Immature natural killer cell (primary cell): ENCODE data around the gene CASKIN1. TPM values are rescaled to one million over a fixed set of nuclear protein-coding genes. Genes with fewer than 3 reads are reported as not detected.
A peak's percentile ranks its signal among the peaks of the same experiment; 100 is the strongest.

Experiments used
- DNase-seq, 3 donors: peaks; one replicate each; pipeline ENCODE4 v3.0.0; 2022; ENCODE audit warnings: mixed read lengths in 1 of 3
- H3K27ac Mint-ChIP-seq, 6 donors: one replicate each; pipeline ENCODE4 v1.8.0; 2020; ENCODE audit warnings: mixed read lengths in 6 of 6, mild to moderate bottlenecking in 5 of 6, inconsistent platforms in 4 of 6, moderate library complexity in 3 of 6
- H3K27me3 Mint-ChIP-seq, 3 donors: one replicate each; pipeline ENCODE4 v1.8.0; 2020 to 2021; ENCODE audit warnings: low read depth in 3 of 3, mild to moderate bottlenecking in 3 of 3, mixed read lengths in 3 of 3, moderate library complexity in 3 of 3, inconsistent platforms in 1 of 3
- H3K36me3 Mint-ChIP-seq, 3 donors: one replicate each; pipeline ENCODE4 v1.8.0; 2020; ENCODE audit warnings: mixed read lengths in 3 of 3, inconsistent platforms in 2 of 3, mild to moderate bottlenecking in 2 of 3
- H3K4me1 Mint-ChIP-seq, 2 donors: one replicate each; pipeline ENCODE4 v1.8.0; 2020; ENCODE audit warnings: inconsistent platforms in 2 of 2, mild to moderate bottlenecking in 2 of 2, mixed read lengths in 2 of 2, moderate library complexity in 1 of 2
- H3K4me3 Mint-ChIP-seq, 5 donors: one replicate each; pipeline ENCODE4 v1.8.0; 2020; ENCODE audit warnings: mild to moderate bottlenecking in 5 of 5, mixed read lengths in 5 of 5, inconsistent platforms in 3 of 5, moderate library complexity in 3 of 5
- H3K9me3 Mint-ChIP-seq, 6 donors: one replicate each; pipeline ENCODE4 v1.8.0; 2020; ENCODE audit warnings: mild to moderate bottlenecking in 6 of 6, mixed read lengths in 6 of 6, inconsistent platforms in 4 of 6, moderate library complexity in 3 of 6
- polyA plus RNA-seq, 3 donors: library from polyadenylated mRNA; unstranded; fragments of 300-500 nt; fragmentation: Illumina TruSeq; gene quantifications; one replicate each; pipeline ENCODE4 v1.2.3, GENCODE V29; 2021

CASKIN1 gene
- polyA plus RNA-seq, 3 donors from 2014 or later, result not detected

DNA sequence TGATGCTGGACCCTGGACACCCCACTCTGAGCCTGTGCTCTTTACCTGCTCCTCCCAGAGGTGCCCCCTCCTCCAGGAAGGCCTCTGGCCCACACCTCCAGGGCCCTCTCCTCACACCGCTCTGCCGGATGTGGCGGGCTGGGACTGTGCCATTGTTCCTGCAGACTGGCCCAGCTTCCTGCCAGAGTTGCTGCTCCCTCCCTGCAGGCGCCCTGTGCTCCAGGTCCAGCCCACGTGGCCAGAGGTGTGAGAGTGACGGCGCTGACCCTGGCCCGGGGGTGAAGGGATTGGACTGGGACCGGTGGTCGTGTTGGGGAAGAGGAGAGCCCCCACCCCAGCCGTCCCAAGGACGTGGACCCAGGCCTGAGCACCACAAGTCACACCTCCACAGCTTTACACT lies 32.7 kb upstream of the CASKIN1 start:
- Mint-ChIP-seq H3K4me3 (no peak overlapping the region), H3K27me3 (peaks cover 0 to 4% (median 3%) of the 10 kb centered on the region in 3 donors), H3K27ac (no peak overlapping the region), H3K9me3 (no peaks in the 10 kb centered on the region), H3K4me1 (peaks cover 14 to 22% of the 10 kb centered on the region in 2 donors), H3K36me3 (peaks cover 0 to 4% (median 0%) of the 10 kb centered on the region in 3 donors)
- no peak for DNase-seq

GRCh38 chr16:2228161-2228824 lies 31.9 kb upstream of the CASKIN1 start:
- DNase-seq, result no peak
- Mint-ChIP-seq H3K36me3 (peaks cover 0 to 4% (median 0%) of the 10 kb centered on the region in 3 donors), H3K4me3 (no peak overlapping the region), H3K9me3 (no peaks in the 10 kb centered on the region), H3K27me3 (peaks cover 0 to 5% (median 5%) of the 10 kb centered on the region in 3 donors), H3K4me1 (peaks cover 17 to 24% of the 10 kb centered on the region in 2 donors), H3K27ac (no peak overlapping the region)

DNA sequence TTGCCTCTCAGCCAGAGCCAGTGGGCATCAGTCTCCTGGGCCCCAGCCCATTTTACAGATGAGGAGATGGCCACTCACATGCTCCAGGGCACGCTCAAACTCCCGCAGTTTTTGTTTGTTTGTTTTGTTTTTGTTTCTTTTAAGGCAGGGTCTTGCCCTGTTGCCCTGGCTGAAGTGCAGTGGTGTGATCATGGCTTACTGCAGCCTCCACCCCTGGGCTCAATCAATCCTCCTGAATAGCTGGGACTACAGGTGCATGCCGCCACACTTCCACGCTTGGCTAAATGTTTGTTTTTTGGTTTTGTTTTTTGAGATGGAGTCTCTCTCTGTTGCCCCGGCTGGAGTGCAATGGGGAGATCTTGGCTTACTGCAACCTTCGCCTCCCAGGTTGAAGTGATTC lies 30.5 kb upstream of the CASKIN1 start:
- no peaks in the 10 kb centered on the region for H3K9me3 Mint-ChIP-seq
- H3K36me3 Mint-ChIP-seq, result peaks cover 0 to 4% (median 0%) of the 10 kb centered on the region in 3 donors
- H3K27ac Mint-ChIP-seq, result no peak overlapping the region
- H3K4me1 Mint-ChIP-seq, result peaks cover 20 to 27% of the 10 kb centered on the region in 2 donors
- no peak for DNase-seq
- H3K4me3 Mint-ChIP-seq, result peak overlapping the region in 1 of 5 donors; percentile 32
- peaks cover 0 to 8% (median 3%) of the 10 kb centered on the region in 3 donors for H3K27me3 Mint-ChIP-seq

GRCh38 chr16:2226245-2226793 lies 29.9 kb upstream of the CASKIN1 start:
- H3K4me3 Mint-ChIP-seq, result peak overlapping the region in 4 of 5 donors; percentile 47 to 56 (median 50)
- peaks cover 20 to 27% of the 10 kb centered on the region in 2 donors for H3K4me1 Mint-ChIP-seq
- H3K36me3 Mint-ChIP-seq, result peaks cover 0 to 4% (median 0%) of the 10 kb centered on the region in 3 donors
- H3K9me3 Mint-ChIP-seq, result no peaks in the 10 kb centered on the region
- no peak for DNase-seq
- peak overlapping the region in 4 of 6 donors; percentile 16 to 77 (median 40) for H3K27ac Mint-ChIP-seq
- H3K27me3 Mint-ChIP-seq, result peaks cover 0 to 8% (median 3%) of the 10 kb centered on the region in 3 donors

DNA sequence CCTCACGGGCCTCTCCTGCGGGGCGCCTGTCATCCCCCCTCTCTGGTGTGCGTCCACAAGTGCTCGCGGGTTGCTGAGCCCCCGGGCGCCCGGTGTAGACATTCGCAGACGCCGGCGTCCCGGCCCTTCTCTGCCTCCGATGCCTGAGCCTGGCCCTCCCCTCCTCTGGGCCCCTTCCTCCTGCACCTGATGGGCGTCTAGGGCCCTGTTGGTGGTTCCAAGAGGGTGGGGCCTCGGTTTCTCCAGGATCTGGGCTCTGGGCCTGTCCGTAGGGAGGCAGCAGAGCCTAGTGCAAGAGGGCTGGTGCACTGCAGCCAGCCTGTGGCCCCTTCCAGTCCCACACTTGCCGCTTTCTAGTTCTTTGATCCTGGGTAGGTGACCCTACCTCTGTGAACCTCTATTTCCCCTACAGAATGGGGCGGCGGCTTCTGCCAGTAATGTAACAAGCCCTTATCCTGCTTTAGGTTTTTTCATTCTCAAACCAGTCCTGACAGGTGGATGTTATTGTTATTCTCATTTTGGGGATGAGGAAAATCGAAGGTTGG lies 27.6 kb upstream of the CASKIN1 start:
- Mint-ChIP-seq H3K4me3 (peak overlapping the region; percentile 74 to 90 (median 78)), H3K9me3 (no peaks in the 10 kb centered on the region), H3K27me3 (peaks cover 0 to 7% (median 3%) of the 10 kb centered on the region in 3 donors), H3K36me3 (no peaks in the 10 kb centered on the region), H3K27ac (peak overlapping the region in 5 of 6 donors; percentile 62 to 83 (median 72)), H3K4me1 (peaks cover 20 to 27% of the 10 kb centered on the region in 2 donors)
- no peak for DNase-seq

DNA sequence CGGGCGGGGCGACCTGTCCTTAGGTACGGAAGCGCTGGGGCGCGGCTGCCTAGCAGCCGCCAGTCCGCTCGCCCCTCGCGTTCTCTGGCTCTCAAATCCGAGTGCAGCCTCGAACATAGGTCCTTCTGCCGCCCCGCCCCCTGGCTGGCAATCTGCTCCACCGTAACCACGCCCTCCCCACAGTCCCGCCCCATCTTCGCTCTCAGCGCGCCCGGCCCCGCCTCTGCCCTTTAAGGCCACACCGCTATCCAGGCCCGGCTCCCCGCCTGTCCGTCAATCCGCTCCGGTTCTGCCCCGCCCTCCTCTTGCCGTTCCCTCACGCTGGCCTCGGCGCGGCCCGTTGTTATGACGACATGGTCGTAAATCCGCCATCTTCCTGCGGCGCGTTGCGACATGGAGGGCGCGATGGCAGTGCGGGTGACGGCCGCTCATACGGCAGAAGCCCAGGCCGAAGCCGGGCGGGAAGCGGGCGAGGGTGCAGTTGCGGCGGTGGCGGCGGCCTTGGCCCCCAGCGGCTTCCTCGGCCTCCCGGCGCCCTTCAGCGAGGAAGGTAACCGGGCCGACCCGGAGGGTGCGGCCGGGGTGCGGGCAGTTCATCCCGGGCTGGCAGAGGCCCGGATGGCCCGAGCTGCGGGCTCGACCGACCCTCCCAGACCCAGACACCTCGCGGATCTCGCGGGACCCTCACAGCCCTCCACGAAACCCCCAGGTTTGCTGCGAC lies 27.0 kb upstream of the CASKIN1 start, which contains the start of gene E4F1:
Gene E4F1 (plus strand): TSS at position 371 of the 721 bp plus-strand sequence. CDS start 23 bp downstream, at position 394.
- peaks cover 0 to 7% (median 3%) of the 10 kb centered on the region in 3 donors for H3K27me3 Mint-ChIP-seq
- no peaks in the 10 kb centered on the region for H3K9me3 Mint-ChIP-seq
- H3K4me1 Mint-ChIP-seq, result peaks cover 20 to 27% of the 10 kb centered on the region in 2 donors
- H3K36me3 Mint-ChIP-seq, result no peaks in the 10 kb centered on the region
- H3K27ac Mint-ChIP-seq, result peak within 1 kb of the TSS; percentile 72 to 91 (median 86)
- H3K4me3 Mint-ChIP-seq, result peak within 1 kb of the TSS; percentile 84 to 92 (median 90)
- DNase-seq, result peak; percentile 99

- H3K9me3 Mint-ChIP-seq, result no peaks in the 10 kb centered on the region
- H3K36me3 Mint-ChIP-seq, result no peaks in the 10 kb centered on the region
- H3K4me3 Mint-ChIP-seq, result peak overlapping the region; percentile 44 to 58 (median 56)
- H3K27me3 Mint-ChIP-seq, result peaks cover 4 to 13% (median 8%) of the 10 kb centered on the region in 3 donors
- peaks cover 13 to 18% of the 10 kb centered on the region in 2 donors for H3K4me1 Mint-ChIP-seq
- DNase-seq, result no peak
- H3K27ac Mint-ChIP-seq, result peak overlapping the region in 1 of 6 donors; percentile 40
Observed at GRCh38 chr16:2216330-2216729, 19.9 kb upstream of the CASKIN1 start.

GRCh38 chr16:2214719-2214968 lies 18.2 kb upstream of the CASKIN1 start, which contains the start of gene PGP:
Gene PGP, minus strand, starts transcription at chr16:2214840. Its CDS starts 63 bp downstream, at chr16:2214777.
- no peak for DNase-seq
- Mint-ChIP-seq H3K4me3 (peak within 1 kb of the TSS; percentile 86 to 92 (median 88)), H3K4me1 (peaks cover 13 to 18% of the 10 kb centered on the region in 2 donors), H3K9me3 (no peaks in the 10 kb centered on the region), H3K36me3 (no peaks in the 10 kb centered on the region), H3K27ac (peak within 1 kb of the TSS; percentile 75 to 91 (median 88)), H3K27me3 (peaks cover 4 to 13% (median 8%) of the 10 kb centered on the region in 3 donors)

DNA sequence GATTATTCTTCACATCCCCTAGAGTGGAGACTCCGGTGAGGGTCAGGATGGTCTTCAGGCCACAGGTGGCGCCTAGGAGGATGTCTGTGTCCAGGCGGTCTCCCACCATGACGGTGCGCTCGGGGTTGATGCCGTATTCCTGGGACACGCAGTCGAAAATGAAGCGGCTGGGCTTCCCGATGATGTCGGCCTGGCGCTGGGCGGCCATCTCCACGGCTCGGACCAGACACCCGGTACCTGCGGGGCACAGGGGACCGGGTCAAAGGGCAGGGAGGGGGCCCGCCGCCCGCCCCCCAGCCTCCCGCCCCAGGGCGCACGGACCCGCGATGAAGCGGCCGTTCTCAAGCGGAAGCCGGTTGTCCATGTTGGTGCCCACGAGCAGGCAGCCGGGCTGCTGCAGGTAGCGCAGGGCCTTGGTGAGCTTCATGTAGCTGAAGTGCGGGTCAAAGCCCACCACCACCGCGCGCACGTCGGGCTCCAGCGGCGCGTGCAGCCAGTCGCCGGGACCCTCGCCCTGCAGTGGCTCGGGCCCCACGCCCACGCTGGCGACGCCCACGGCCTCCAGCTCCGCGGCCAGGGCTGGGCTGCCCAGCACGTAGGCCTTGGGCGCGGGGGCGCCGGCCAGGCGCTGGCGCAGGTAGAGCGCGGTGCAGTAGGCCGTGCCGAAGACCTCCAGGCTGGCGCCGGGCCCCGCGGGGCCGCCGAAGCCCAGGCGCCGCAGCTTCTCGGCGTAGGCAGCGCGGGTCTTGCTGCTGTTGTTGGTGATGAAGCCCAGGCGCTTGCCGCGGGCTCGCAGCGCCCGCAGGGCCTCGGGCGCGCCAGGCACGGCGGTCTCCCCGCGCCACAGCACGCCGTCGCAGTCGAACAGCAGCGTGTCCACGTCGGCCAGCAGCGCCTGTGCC lies 17.7 kb upstream of the CASKIN1 start:
- Mint-ChIP-seq H3K36me3 (no peaks in the 10 kb centered on the region), H3K27me3 (peaks cover 4 to 13% (median 8%) of the 10 kb centered on the region in 3 donors), H3K27ac (peak overlapping the region in 2 of 6 donors; percentile 34 to 42), H3K9me3 (no peaks in the 10 kb centered on the region), H3K4me3 (peak overlapping the region; percentile 70 to 76 (median 74)), H3K4me1 (peaks cover 13 to 18% of the 10 kb centered on the region in 2 donors)
- no peak for DNase-seq

DNA sequence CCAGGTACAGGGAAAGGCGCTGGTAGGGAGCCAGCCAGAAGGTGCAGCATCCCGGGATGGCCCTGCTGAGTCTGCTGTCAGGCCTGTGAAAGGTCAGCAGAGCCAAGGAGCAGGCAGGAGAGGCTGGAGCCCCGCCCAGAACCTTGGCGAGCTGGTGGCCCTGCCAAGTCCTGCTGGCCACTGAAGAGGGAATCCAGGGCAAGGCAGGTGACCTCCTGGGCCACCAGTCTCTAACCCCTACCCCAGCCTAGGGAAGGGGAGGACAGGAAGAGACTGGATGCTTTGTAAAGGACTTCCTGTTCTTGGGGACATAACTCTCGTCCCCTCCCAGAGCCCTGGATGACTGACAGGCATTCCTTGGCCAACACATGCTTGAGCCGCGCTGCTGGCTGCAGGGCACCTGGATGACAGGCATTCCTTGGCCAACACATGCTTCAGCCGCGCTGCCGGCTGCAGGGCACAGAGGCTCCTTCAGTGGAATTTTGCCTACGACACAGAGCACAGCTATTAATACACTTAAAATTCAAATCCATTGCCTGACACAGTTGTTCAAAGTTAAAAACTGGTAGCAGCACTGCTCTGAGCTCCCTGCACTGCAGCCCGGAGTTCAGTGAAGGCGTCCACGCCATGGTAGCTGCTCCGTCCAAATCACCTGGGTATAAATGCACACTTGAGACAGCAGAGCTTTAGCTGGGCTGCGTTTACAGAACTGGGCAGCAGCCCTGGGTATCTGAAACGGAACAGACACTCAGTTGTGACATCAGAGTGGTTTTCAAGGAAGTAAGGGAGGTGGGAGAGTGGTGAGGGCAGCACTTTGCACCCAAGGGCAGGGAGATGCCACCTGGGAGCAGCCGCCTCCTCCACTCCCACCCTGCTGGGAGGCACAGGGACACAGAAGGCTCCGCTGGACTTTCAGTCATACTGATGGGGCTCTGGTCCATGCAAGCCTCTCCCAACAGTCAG lies 16.2 kb upstream of the CASKIN1 start:
- H3K36me3 Mint-ChIP-seq, result peaks cover 0 to 2% (median 0%) of the 10 kb centered on the region in 3 donors
- H3K4me3 Mint-ChIP-seq, result peak overlapping the region; percentile 70 to 76 (median 74)
- H3K27ac Mint-ChIP-seq, result peak overlapping the region in 1 of 6 donors; percentile 71
- peaks cover 15 to 19% of the 10 kb centered on the region in 2 donors for H3K4me1 Mint-ChIP-seq
- H3K27me3 Mint-ChIP-seq, result peaks cover 4 to 13% (median 8%) of the 10 kb centered on the region in 3 donors
- DNase-seq, result no peak
- H3K9me3 Mint-ChIP-seq, result no peaks in the 10 kb centered on the region

DNA sequence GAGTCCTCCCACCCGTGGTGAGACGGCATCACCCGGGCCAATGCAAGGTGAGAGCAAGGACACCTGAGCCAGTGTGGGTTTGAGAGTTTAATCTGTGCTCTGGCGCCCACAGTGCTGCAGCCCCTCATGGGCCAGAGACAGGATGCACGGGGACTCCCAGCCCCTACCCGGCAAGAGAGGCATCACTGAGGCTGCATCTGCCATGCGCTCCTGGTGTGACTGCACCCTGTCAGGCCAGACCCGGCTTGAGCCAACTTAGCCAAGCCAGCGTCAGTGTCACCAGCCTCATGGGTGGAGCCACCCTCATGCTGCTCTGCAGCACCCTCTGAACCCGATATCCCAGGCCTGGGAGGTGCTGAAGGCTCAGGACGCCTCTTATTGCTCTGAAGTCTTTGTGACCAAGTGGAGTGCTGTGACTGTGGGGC lies 15.5 kb upstream of the CASKIN1 start:
- Mint-ChIP-seq H3K27me3 (peaks cover 4 to 13% (median 11%) of the 10 kb centered on the region in 3 donors), H3K27ac (peak overlapping the region in 1 of 6 donors; percentile 40), H3K36me3 (peaks cover 0 to 6% (median 0%) of the 10 kb centered on the region in 3 donors), H3K9me3 (no peaks in the 10 kb centered on the region), H3K4me1 (peaks cover 19 to 24% of the 10 kb centered on the region in 2 donors), H3K4me3 (peak overlapping the region in 3 of 5 donors; percentile 17 to 36 (median 33))
- DNase-seq, result no peak
